ENCODE data around the gene BABAM1.

BABAM1 gene

DNA sequence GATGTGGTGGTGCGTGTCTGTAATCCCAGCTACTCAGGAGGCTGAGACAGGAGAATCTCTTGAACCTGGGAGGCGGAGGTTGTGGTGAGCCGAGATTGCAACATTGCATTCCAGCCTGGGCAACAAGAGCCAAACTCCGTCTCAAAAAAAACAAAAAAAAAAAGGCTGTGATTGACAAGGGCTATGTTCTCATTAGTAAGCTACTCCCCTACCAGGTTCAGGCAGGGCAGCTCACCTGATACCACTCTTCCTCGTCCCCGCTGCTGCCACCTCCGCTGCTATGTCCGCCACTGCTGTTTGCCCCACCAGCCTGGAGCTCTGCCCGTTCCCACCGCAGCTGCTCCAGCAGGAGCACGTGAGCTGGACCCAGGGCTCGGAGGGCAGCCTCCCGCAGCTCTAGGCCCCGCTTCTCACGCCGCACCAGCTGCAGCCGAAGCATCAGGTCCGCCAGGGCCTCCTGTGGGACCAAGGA is 12.1 kb upstream of the BABAM1 start:
- H3K27ac ChIP-seq = no peak overlapping the region
- TF ChIP-seq, protein P1, sequence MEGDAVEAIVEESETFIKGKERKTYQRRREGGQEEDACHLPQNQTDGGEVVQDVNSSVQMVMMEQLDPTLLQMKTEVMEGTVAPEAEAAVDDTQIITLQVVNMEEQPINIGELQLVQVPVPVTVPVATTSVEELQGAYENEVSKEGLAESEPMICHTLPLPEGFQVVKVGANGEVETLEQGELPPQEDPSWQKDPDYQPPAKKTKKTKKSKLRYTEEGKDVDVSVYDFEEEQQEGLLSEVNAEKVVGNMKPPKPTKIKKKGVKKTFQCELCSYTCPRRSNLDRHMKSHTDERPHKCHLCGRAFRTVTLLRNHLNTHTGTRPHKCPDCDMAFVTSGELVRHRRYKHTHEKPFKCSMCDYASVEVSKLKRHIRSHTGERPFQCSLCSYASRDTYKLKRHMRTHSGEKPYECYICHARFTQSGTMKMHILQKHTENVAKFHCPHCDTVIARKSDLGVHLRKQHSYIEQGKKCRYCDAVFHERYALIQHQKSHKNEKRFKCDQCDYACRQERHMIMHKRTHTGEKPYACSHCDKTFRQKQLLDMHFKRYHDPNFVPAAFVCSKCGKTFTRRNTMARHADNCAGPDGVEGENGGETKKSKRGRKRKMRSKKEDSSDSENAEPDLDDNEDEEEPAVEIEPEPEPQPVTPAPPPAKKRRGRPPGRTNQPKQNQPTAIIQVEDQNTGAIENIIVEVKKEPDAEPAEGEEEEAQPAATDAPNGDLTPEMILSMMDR (conservative IDR thresholded peaks at IDR 0.05) = no peak

DNA sequence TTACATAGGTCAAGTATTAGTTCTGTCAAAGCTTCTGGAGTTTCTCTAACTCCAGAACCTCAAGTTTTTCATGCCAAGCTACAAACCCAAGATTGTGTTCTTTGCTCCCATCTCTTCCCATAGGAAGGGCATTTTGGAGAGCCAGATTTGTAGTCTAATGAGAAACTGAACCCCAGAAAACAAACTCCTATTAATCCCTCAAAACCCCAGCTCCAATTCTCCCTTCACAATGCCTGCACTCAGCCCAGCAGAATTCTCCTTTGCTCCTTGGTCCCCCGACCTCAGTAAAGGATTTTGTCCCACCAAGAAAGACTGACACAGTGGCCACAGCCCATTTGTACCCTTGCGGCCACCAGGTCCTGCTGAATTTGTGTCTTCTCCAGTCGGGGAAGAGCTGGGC is 11.1 kb upstream of the BABAM1 start:
- TF ChIP-seq, protein P1 (conservative IDR thresholded peaks at IDR 0.05) = no peak
- no peak overlapping the region for H3K27ac ChIP-seq

DNA sequence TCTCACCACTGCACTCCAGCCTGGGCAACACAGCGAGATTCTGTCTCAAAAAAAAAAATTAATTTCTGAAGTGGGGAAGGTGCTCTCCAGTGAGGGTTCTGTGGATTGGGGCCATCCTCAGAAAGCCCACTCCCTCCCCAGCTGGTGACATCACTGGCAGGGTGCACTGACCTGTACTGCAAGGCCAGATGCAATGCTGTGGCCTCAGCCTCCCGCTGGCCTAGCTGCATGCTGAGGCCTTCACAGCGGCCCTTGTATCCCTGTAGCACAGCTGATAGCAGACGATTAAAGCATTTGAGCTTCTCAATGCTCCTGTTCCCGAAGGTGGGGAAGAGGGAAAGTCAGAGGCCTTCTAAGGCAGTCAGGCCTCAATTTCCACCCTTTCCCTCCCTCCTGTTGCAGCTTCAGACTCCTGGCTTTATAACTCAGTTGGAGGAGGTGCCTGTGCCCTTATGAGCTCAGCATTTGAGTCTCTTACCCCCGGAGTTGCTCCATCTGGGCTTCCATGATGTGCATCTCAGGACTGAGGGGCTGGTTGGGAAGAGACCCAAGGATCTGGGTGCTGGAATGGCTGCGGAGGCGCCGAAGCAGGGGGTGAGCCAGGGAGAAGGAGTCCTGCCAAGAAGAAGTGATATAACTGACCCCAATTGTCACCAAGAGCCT is 8.0 kb upstream of the BABAM1 start:
- no peak overlapping the region for H3K27ac ChIP-seq
- TF ChIP-seq, protein P1 (conservative IDR thresholded peaks at IDR 0.05) = no peak

DNA sequence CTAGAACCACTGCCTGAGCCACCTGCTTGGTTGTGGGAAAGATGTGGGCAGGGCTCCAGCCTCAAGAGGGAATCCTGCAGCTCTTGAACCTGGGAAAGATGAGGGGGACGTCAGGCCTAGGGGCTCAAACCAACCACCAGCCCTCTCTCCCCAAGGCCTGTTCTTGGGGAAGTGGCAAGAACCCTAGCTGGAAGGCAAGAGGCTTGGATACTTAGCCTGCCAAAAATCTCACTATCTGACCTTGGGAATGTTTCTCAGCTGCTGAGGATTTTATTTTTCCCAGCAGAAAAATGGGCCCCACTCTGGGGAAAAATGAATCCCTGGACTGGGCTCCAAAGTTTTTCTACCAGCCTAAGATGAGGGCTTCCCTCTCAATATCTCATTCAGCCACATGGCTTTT is 7.3 kb upstream of the BABAM1 start:
- H3K27ac ChIP-seq = no peak overlapping the region
- TF ChIP-seq, protein P1 (conservative IDR thresholded peaks at IDR 0.05) = no peak

DNA sequence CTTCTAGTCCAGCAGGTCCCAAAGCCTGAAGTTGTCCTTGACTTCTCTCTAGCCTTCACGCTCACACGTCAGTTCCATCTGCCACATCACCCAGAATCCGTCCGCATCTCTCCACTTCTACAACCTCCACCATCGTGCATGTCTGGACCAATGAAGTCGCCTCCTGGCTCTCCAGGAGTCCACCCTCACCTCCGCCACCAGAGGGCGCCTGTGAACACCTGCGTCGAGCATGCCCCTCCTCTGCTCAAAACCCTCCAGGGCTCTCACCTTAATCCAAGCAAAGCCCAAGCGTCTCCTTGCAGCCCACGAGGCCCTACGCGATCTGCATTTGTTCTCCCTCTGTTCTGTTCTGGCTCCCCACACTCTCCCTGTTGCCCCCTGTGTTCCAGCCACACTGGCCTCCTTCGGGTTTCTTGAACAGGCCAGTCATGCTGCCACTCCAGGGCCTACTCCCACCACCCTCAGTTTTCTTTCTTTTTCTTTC is 6.4 kb upstream of the BABAM1 start:
- TF ChIP-seq, protein P1 (conservative IDR thresholded peaks at IDR 0.05) = peak; percentile 98
- H3K27ac ChIP-seq = peak overlapping the region; percentile 45; the same call in 1 of the 2 replicates

DNA sequence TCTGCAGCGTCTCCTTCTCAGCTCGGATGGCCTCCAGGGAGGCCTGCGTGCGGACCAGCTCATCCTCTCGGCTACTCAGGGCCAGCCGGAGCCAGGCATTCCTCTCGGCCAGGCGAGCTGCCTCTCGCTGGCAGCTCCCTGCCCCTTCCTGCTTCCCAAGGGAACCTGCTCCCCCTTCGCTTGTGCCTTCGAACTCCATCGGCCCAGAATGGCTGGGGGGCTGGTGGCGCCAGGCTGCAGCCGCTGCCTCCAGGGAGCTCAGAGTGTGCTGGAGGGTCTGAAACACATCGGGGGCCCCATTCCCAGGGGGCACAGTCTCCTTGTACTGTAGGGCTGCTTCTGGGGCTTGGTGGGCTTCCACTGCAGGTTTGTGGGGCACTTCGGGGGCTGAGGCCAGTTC is 4.7 kb upstream of the BABAM1 start:
- no peak overlapping the region for H3K27ac ChIP-seq
- TF ChIP-seq, protein P1 (conservative IDR thresholded peaks at IDR 0.05) = no peak

DNA sequence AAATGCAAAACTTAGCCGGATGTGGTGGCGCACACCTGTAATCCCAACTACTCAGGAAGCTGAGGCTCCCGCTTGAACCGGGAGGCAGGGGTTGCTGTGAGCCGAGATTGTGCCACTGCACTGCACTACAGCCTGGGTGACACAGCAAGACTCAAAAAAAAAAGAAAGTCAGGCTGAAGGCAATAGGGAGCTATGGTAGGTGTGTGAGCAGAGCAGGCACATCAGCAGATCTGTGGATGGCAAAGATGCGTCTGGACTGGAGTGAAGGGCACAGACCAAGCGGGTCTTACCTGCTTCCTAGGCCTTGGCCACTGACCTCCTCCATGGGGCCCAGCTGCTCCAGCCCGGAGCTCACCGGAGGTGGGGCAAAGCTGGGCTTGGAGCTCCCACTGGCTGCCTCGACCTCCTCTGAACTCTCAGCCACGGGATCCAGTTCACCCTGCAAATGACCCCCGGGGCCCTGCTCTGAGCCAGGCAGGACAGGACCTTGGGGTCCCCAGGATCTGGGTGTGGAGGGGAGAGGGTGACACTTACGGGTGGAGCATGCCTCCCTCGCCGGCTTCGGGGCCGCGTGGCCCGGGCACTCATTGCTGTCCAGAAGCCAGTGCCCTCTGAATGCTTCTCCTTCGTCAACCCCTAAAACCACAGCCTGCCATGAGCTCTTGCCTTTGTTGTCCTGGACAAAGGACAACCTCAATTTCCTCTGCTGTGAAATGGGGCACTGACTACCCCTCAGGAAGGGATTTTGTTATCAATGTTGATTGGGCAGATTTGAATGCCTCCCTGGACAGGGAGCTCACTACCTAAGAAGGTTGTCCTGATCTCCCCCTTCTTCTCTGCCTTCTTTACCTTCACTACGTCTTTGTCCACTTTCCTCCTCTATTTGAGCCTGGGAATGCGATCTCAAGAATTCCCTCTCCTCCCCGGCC is 3.3 kb upstream of the BABAM1 start:
- TF ChIP-seq, protein P1 (conservative IDR thresholded peaks at IDR 0.05) = no peak

More for the DNA sequence above, 3.3 kb upstream of the BABAM1 start:
- H3K27ac ChIP-seq = no peak overlapping the region
